Ishikawa (cell line): ENCODE results near the gene MAP2K4.

Experiments
- CEBPB ChIP-seq: IDR thresholded peaks from 2 replicates; pipeline ENCODE4 v1.6.1; 2012
- CREB1 ChIP-seq: IDR thresholded peaks from 2 replicates; pipeline ENCODE4 v1.6.1; 2012; ENCODE audit warnings: low read depth
- EGR1 ChIP-seq: IDR thresholded peaks from 2 replicates; pipeline ENCODE4 v1.6.1; 2012
- EP300 ChIP-seq: IDR thresholded peaks from 2 replicates; pipeline ENCODE4 v1.6.1; 2012; ENCODE audit warnings: borderline replicate concordance
- FOXM1 ChIP-seq: IDR thresholded peaks from 2 replicates; pipeline ENCODE4 v1.6.1; 2012; ENCODE audit warnings: low read depth, borderline replicate concordance
- MAX ChIP-seq: IDR thresholded peaks from 2 replicates; pipeline ENCODE4 v1.6.1; 2012
- NFIC ChIP-seq: IDR thresholded peaks from 2 replicates; pipeline ENCODE4 v1.6.1; 2012
- RAD21 ChIP-seq: IDR thresholded peaks from 2 replicates; pipeline ENCODE4 v1.6.1; 2012; ENCODE audit warnings: low read depth
- REST ChIP-seq: IDR thresholded peaks from 2 replicates; pipeline ENCODE4 v1.6.1; 2012; ENCODE audit warnings: low read depth, mild to moderate bottlenecking
- TAF1 ChIP-seq: IDR thresholded peaks from 2 replicates; pipeline ENCODE4 v1.6.1; 2012; ENCODE audit warnings: low read depth, mild to moderate bottlenecking
- TCF12 ChIP-seq: IDR thresholded peaks from 2 replicates; pipeline ENCODE4 v1.6.1; 2012; ENCODE audit warnings: low read depth
- TEAD4 ChIP-seq: IDR thresholded peaks from 2 replicates; pipeline ENCODE4 v1.6.1; 2012
- USF1 ChIP-seq: IDR thresholded peaks from 2 replicates; pipeline ENCODE4 v1.6.1; 2012
- YY1 ChIP-seq: IDR thresholded peaks from 2 replicates; pipeline ENCODE4 v1.6.1; 2012; ENCODE audit warnings: low read depth
- ZBTB7A ChIP-seq: IDR thresholded peaks from 2 replicates; pipeline ENCODE4 v1.6.1; 2012; ENCODE audit warnings: low read depth

Gene MAP2K4

GRCh38 chr17:12058535-12058934 is 37.9 kb downstream of the MAP2K4 start:
- TF ChIP-seq YY1 (no peak), TCF12 (no peak), USF1 (no peak), MAX (no peak), CREB1 (no peak), ZBTB7A (no peak), TEAD4 (no peak), REST (no peak), NFIC (no peak), TAF1 (no peak), RAD21 (no peak)

GRCh38 chr17:12062249-12062648 is 41.6 kb downstream of the MAP2K4 start:
- TF ChIP-seq YY1 (no peak), ZBTB7A (no peak), CEBPB (no peak), EGR1 (no peak), TAF1 (no peak), TCF12 (no peak), NFIC (no peak), RAD21 (no peak), CREB1 (no peak), TEAD4 (no peak)

GRCh38 chr17:12064395-12064794 is 43.7 kb downstream of the MAP2K4 start:
- TF ChIP-seq CREB1 (no peak), NFIC (no peak), MAX (no peak), TEAD4 (no peak), REST (no peak), TAF1 (no peak), CEBPB (no peak), EP300 (no peak), EGR1 (no peak), TCF12 (no peak)

- TF ChIP-seq FOXM1 (no peak), MAX (no peak), RAD21 (no peak), TAF1 (no peak), EP300 (no peak), YY1 (no peak), CREB1 (no peak), CEBPB (no peak)
Observed at GRCh38 chr17:12067485-12067884, 46.8 kb downstream of the MAP2K4 start.

GRCh38 chr17:12068946-12069345 is 48.3 kb downstream of the MAP2K4 start:
- TF ChIP-seq TCF12 (no peak), FOXM1 (no peak), EP300 (no peak), RAD21 (no peak), ZBTB7A (no peak), CREB1 (no peak), MAX (no peak), NFIC (no peak), EGR1 (no peak), CEBPB (no peak), TEAD4 (no peak), TAF1 (no peak), YY1 (no peak), REST (no peak), USF1 (no peak)
